GM23338 (cell line): ENCODE results near the gene CPNE4. TPM values are rescaled to one million over a fixed set of nuclear protein-coding genes. Genes with fewer than 3 reads are reported as not detected.

Source experiments
- ATAC-seq: fragments of 200-7000 bp; cut with Tn5 transposase; 3 replicates; pipeline ENCODE4 v1.9.1; 2020
- DNase-seq: peaks from one replicate; pipeline ENCODE4 v3.0.0-alpha.2; 2015; ENCODE audit warnings: low spot score
- H2AFZ ChIP-seq: fragments of 200-600 bp; sonication (generic); 2 replicates; pipeline ENCODE4 v1.8.0; 2016; ENCODE audit warnings: antibody characterized with exemption, mild to moderate bottlenecking, moderate library complexity
- H3F3A ChIP-seq: fragments of 200-600 bp; sonication (generic); replicated peaks from 2 replicates; pipeline ENCODE4 v1.8.0; 2017; ENCODE audit warnings: antibody characterized with exemption, mixed run types, low read depth
- H3K27ac ChIP-seq: fragments of 200-600 bp; sonication (generic); 2 replicates; pipeline ENCODE4 v1.6.1; 2016; ENCODE audit warnings: low read depth
- H3K27me3 ChIP-seq: fragments of 200-600 bp; sonication (generic); 2 replicates; pipeline ENCODE4 v1.8.0; 2016; ENCODE audit warnings: mild to moderate bottlenecking, mixed run types, moderate library complexity; ENCODE audit not compliant: insufficient read depth
- H3K36me3 ChIP-seq: fragments of 200-600 bp; sonication (generic); 2 replicates; pipeline ENCODE4 v1.8.0; 2016; ENCODE audit warnings: mild to moderate bottlenecking; ENCODE audit not compliant: insufficient read depth
- H3K4me1 ChIP-seq: fragments of 200-600 bp; sonication (generic); 2 replicates; pipeline ENCODE4 v1.8.0; 2016; ENCODE audit warnings: mild to moderate bottlenecking, moderate library complexity; ENCODE audit not compliant: insufficient read depth
- H3K4me2 ChIP-seq: fragments of 200-600 bp; sonication (generic); 2 replicates; pipeline ENCODE4 v1.7.1; 2017; ENCODE audit warnings: mixed run types
- H3K4me3 ChIP-seq: fragments of 200-600 bp; sonication (generic); 2 replicates; pipeline ENCODE4 v1.6.1; 2016; ENCODE audit warnings: mixed run types
- H3K79me2 ChIP-seq: fragments of 200-600 bp; sonication (generic); replicated peaks from 2 replicates; pipeline ENCODE4 v1.8.0; 2017; ENCODE audit warnings: mild to moderate bottlenecking; ENCODE audit not compliant: insufficient read depth
- H3K9me2 ChIP-seq: fragments of 200-600 bp; sonication (generic); 2 replicates; pipeline ENCODE4 v1.8.0; 2017; ENCODE audit not compliant: insufficient read depth
- H4K20me1 ChIP-seq: fragments of 200-600 bp; sonication (generic); replicated peaks from 2 replicates; pipeline ENCODE4 v1.8.0; 2017; ENCODE audit warnings: mild to moderate bottlenecking; ENCODE audit not compliant: insufficient read depth
- H3K27ac Mint-ChIP-seq: 2 replicates; pipeline ENCODE4 v1.8.0; 2020; ENCODE audit warnings: inconsistent platforms, mild to moderate bottlenecking, moderate library complexity, mixed read lengths
- H3K27me3 Mint-ChIP-seq: 3 replicates; pipeline ENCODE4 v1.8.0; 2022; ENCODE audit warnings: low read depth, mild to moderate bottlenecking, moderate library complexity, mixed read lengths, inconsistent platforms; ENCODE audit not compliant: insufficient read depth, poor library complexity
- H3K36me3 Mint-ChIP-seq: 3 replicates; pipeline ENCODE4 v1.8.0; 2021; ENCODE audit warnings: low read depth, mild to moderate bottlenecking, inconsistent platforms, moderate library complexity, mixed read lengths
- H3K4me1 Mint-ChIP-seq: 3 replicates; pipeline ENCODE4 v1.8.0; 2020; ENCODE audit warnings: mild to moderate bottlenecking, inconsistent platforms, mixed read lengths
- H3K4me3 Mint-ChIP-seq: 3 replicates; pipeline ENCODE4 v1.8.0; 2021; ENCODE audit warnings: moderate library complexity, mild to moderate bottlenecking, inconsistent platforms, mixed read lengths
- H3K9me3 Mint-ChIP-seq: 3 replicates; pipeline ENCODE4 v1.8.0; 2020; ENCODE audit warnings: moderate library complexity, mild to moderate bottlenecking, inconsistent platforms, mixed read lengths
- CREB1 ChIP-seq: fragments of 250-450 bp; sonication (Bioruptor Pico); IDR thresholded peaks from 2 replicates; pipeline ENCODE4 v1.5.0; 2020; ENCODE audit warnings: low read depth, mild to moderate bottlenecking, moderate library complexity
- CTCF ChIP-seq, 2 experiments: fragments of 200-600 bp in 1 of 2; sonication (generic) in 1 of 2; conservative IDR thresholded peaks; 2 replicates each; pipeline versions ENCODE4 v1.5.1 to v1.6.1; 2016 to 2017; ENCODE audit warnings: antibody characterized with exemption in 2 of 2, low read depth in 2 of 2, mild to moderate bottlenecking in 2 of 2, moderate library complexity in 1 of 2
- EZH2 ChIP-seq: fragments of 200-600 bp; sonication (generic); IDR thresholded peaks from one replicate; pipeline ENCODE4 v1.8.0; 2017; ENCODE audit warnings: antibody characterized with exemption, mild to moderate bottlenecking, low read depth; ENCODE audit not compliant: unreplicated experiment
- EZH2phosphoT487 ChIP-seq: fragments of 200-600 bp; sonication (generic); IDR thresholded peaks from one replicate; pipeline ENCODE4 v1.8.1; 2018; ENCODE audit warnings: antibody characterized with exemption; ENCODE audit not compliant: unreplicated experiment
- JUNB ChIP-seq: IDR thresholded peaks from one replicate; pipeline ENCODE4 v1.6.1; 2016; ENCODE audit warnings: antibody characterized with exemption; ENCODE audit not compliant: unreplicated experiment
- NANOG ChIP-seq: IDR thresholded peaks from 2 replicates; pipeline ENCODE4 v1.6.1; 2016; ENCODE audit warnings: antibody characterized with exemption, borderline replicate concordance
- POLR2AphosphoS5 ChIP-seq: IDR thresholded peaks from 2 replicates; pipeline ENCODE4 v1.6.1; 2016; ENCODE audit warnings: antibody characterized with exemption, low read depth
- REST ChIP-seq: IDR thresholded peaks from one replicate; pipeline ENCODE4 v1.6.1; 2018; ENCODE audit warnings: antibody characterized with exemption; ENCODE audit not compliant: unreplicated experiment
- STAT1 ChIP-seq: IDR thresholded peaks from one replicate; pipeline ENCODE4 v1.6.1; 2016; ENCODE audit warnings: antibody characterized with exemption; ENCODE audit not compliant: unreplicated experiment
- ZNF114 ChIP-seq: fragments of 250-450 bp; sonication (Bioruptor Pico); IDR thresholded peaks from 2 replicates; pipeline ENCODE4 v1.5.0; 2020; ENCODE audit warnings: mild to moderate bottlenecking, moderate library complexity
- ZNF331 ChIP-seq: fragments of 250-450 bp; sonication (Bioruptor Pico); IDR thresholded peaks from 2 replicates; pipeline ENCODE4 v1.5.0; 2020; ENCODE audit warnings: low read depth, mild to moderate bottlenecking, moderate library complexity
- ZNF462 ChIP-seq: fragments of 250-450 bp; sonication (Bioruptor Pico); IDR thresholded peaks from 2 replicates; pipeline ENCODE4 v1.5.0; 2020; ENCODE audit warnings: mild to moderate bottlenecking, moderate library complexity
- polyA plus RNA-seq: library from polyadenylated mRNA; unstranded; fragments of >200 nt; fragmentation: Nextera tagmentation; extraction: Ambion mirVana; gene quantifications from 2 replicates; pipeline ENCODE4 v1.2.1, GENCODE V29; 2016
- total RNA-seq: library from RNA; depleted of rRNA; stranded (reverse); fragments of >200 nt; shearing (Covaris generic); gene quantifications from 2 replicates; pipeline ENCODE4 v1.2.3, GENCODE V29; 2014
- TF ChIP-seq, protein P1 (sequence below): IDR thresholded peaks from 2 replicates; pipeline ENCODE4 v1.6.1; 2016; ENCODE audit warnings: antibody characterized with exemption

The CPNE4 gene
- total and polyA plus RNA-seq, 2 experiments from 2014 or later: 2.0 to 6.5 TPM

- no peaks in the 10 kb centered on the region for H3F3A ChIP-seq
- H3K27me3 ChIP-seq: no peaks in the 10 kb centered on the region; the same call in 1 of the 2 replicates
- H3K36me3 ChIP-seq: no peaks in the 10 kb centered on the region
- H3K9me2 ChIP-seq: no peaks in the 10 kb centered on the region; the same call in 1 of the 2 replicates
- DNase-seq: no peak
- TF ChIP-seq NANOG: no peak
- TF ChIP-seq, protein P1, sequence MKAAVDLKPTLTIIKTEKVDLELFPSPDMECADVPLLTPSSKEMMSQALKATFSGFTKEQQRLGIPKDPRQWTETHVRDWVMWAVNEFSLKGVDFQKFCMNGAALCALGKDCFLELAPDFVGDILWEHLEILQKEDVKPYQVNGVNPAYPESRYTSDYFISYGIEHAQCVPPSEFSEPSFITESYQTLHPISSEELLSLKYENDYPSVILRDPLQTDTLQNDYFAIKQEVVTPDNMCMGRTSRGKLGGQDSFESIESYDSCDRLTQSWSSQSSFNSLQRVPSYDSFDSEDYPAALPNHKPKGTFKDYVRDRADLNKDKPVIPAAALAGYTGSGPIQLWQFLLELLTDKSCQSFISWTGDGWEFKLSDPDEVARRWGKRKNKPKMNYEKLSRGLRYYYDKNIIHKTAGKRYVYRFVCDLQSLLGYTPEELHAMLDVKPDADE: no peak
- TF ChIP-seq EZH2: no peak
- TF ChIP-seq CTCF (conservative IDR thresholded peaks at IDR 0.05; ENCODE audit: low read depth in 2 of 2): no peak
- TF ChIP-seq ZNF331: no peak
- TF ChIP-seq EZH2phosphoT487: no peak
- TF ChIP-seq REST: no peak
- TF ChIP-seq CREB1 (CRISPR knock-in tag): no peak
- TF ChIP-seq JUNB: no peak
- no peak for TF ChIP-seq STAT1
- TF ChIP-seq ZNF462 (CRISPR knock-in tag): no peak
- TF ChIP-seq POLR2AphosphoS5: no peak
- no peak for TF ChIP-seq ZNF114
- no peak overlapping the region for H2AFZ ChIP-seq
- H4K20me1 ChIP-seq: no peaks in the 10 kb centered on the region
- Mint-ChIP-seq H3K36me3 (no peaks in the 10 kb centered on the region), H3K27me3 (peaks cover 4% of the 10 kb centered on the region), H3K4me1 (peaks cover 37% of the 10 kb centered on the region), H3K4me3 (no peak overlapping the region), H3K27ac (no peak overlapping the region), H3K9me3 (no peaks in the 10 kb centered on the region)
- no peak overlapping the region for H3K4me2 ChIP-seq
- ATAC-seq: no peak
- H3K4me3 ChIP-seq: no peak overlapping the region
- no peak overlapping the region for H3K27ac ChIP-seq
- H3K4me1 ChIP-seq: peaks cover 27% of the 10 kb centered on the region
- no peaks in the 10 kb centered on the region for H3K79me2 ChIP-seq
Observed at GRCh38 chr3:131793870-131794269, 240.9 kb downstream of the CPNE4 start.
